Measurements from ENCODE around the gene RAB1A.

GRCh38 chr2:65077898-65078297 is 52.0 kb downstream of the RAB1A start:
- no peak for TF ChIP-seq JUNB (IDR thresholded peaks at IDR 0.05)
- TF ChIP-seq, protein P1, sequence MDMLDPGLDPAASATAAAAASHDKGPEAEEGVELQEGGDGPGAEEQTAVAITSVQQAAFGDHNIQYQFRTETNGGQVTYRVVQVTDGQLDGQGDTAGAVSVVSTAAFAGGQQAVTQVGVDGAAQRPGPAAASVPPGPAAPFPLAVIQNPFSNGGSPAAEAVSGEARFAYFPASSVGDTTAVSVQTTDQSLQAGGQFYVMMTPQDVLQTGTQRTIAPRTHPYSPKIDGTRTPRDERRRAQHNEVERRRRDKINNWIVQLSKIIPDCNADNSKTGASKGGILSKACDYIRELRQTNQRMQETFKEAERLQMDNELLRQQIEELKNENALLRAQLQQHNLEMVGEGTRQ (IDR thresholded peaks at IDR 0.05), result no peak
- TF ChIP-seq, protein P2, sequence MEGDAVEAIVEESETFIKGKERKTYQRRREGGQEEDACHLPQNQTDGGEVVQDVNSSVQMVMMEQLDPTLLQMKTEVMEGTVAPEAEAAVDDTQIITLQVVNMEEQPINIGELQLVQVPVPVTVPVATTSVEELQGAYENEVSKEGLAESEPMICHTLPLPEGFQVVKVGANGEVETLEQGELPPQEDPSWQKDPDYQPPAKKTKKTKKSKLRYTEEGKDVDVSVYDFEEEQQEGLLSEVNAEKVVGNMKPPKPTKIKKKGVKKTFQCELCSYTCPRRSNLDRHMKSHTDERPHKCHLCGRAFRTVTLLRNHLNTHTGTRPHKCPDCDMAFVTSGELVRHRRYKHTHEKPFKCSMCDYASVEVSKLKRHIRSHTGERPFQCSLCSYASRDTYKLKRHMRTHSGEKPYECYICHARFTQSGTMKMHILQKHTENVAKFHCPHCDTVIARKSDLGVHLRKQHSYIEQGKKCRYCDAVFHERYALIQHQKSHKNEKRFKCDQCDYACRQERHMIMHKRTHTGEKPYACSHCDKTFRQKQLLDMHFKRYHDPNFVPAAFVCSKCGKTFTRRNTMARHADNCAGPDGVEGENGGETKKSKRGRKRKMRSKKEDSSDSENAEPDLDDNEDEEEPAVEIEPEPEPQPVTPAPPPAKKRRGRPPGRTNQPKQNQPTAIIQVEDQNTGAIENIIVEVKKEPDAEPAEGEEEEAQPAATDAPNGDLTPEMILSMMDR (IDR thresholded peaks at IDR 0.05), result no peak
- no peak for TF ChIP-seq NR3C1 (IDR thresholded peaks at IDR 0.05)

All from A549 (cell line).